Lower leg skin (tissue), 4 donors: Measurements from ENCODE around the gene TUBE1. TPM values are rescaled to one million over a fixed set of nuclear protein-coding genes. Genes with fewer than 3 reads are reported as not detected.
"Not testable (repeated sequence)": the region's sequence is repeated elsewhere in the genome, so short reads cannot be mapped to it uniquely, and the experiment has no call there.

ENCODE experiments used
- DNase-seq, 2 donors: peaks; one replicate each; pipeline ENCODE4 v3.0.0-alpha.2; 2019; ENCODE audit warnings: low spot score in 2 of 2
- H3K4me3 ChIP-seq: fragments of 200-600 bp; sonication (generic); 2 replicates; pipeline ENCODE4 v1.5.1; 2017; ENCODE audit warnings: mild to moderate bottlenecking, low read depth; ENCODE audit not compliant: poor library complexity, severe bottlenecking
- POLR2A ChIP-seq, 2 donors: fragments of 450-650 bp; IDR thresholded peaks; one replicate each; pipeline ENCODE4 v1.6.1; 2016 to 2017; ENCODE audit warnings: antibody characterized with exemption in 2 of 2, mild to moderate bottlenecking in 1 of 2, moderate library complexity in 1 of 2
- WGBS, 2 donors: methylation state at CpG; one replicate each; pipeline ENCODE4 v1.1.5; 2018; 5-methylcytosine and 5-hydroxymethylcytosine counted together
- intact Hi-C: fragments of 100-400 bp; cut with DNase I; formaldehyde crosslinking; loops from one replicate; pipeline ENCODE4 v1.15.0; 2023; ENCODE audit warnings: low total_unique reads
- total RNA-seq, 4 donors: library from RNA; depleted of rRNA; stranded (reverse); fragments of >200 nt; gene quantifications; one replicate each; pipeline ENCODE4 v1.1.0, GENCODE V29; 2016
- TF ChIP-seq, protein P1 (sequence below), 3 donors: fragments of 450-650 bp; IDR thresholded peaks; one replicate each; pipeline ENCODE4 v1.5.1; 2016; ENCODE audit warnings: antibody characterized with exemption in 3 of 3, mild to moderate bottlenecking in 3 of 3, moderate library complexity in 2 of 3

TUBE1 gene
- total RNA-seq, 4 donors from 2014 or later: 21.1 to 35.0 (median 25.5) TPM

GRCh38 chr6:112062966-112063365, 24.3 kb downstream of the TUBE1 start:
- no peak overlapping the region for H3K4me3 ChIP-seq
- WGBS, 2 donors: 88 to 94% methylated on average over 3 of the region's 3 CpGs
- DNase-seq: no peak
- intact Hi-C loops: no loop called here
- TF ChIP-seq, protein P1, sequence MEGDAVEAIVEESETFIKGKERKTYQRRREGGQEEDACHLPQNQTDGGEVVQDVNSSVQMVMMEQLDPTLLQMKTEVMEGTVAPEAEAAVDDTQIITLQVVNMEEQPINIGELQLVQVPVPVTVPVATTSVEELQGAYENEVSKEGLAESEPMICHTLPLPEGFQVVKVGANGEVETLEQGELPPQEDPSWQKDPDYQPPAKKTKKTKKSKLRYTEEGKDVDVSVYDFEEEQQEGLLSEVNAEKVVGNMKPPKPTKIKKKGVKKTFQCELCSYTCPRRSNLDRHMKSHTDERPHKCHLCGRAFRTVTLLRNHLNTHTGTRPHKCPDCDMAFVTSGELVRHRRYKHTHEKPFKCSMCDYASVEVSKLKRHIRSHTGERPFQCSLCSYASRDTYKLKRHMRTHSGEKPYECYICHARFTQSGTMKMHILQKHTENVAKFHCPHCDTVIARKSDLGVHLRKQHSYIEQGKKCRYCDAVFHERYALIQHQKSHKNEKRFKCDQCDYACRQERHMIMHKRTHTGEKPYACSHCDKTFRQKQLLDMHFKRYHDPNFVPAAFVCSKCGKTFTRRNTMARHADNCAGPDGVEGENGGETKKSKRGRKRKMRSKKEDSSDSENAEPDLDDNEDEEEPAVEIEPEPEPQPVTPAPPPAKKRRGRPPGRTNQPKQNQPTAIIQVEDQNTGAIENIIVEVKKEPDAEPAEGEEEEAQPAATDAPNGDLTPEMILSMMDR (IDR thresholded peaks at IDR 0.05): no peak
- TF ChIP-seq POLR2A (IDR thresholded peaks at IDR 0.05): no peak

GRCh38 chr6:112061605-112062004, 25.7 kb downstream of the TUBE1 start:
- TF ChIP-seq POLR2A (IDR thresholded peaks at IDR 0.05): no peak
- TF ChIP-seq, protein P1 (IDR thresholded peaks at IDR 0.05): no peak

GRCh38 chr6:112058243-112059032, 28.8 kb downstream of the TUBE1 start:
- no peak overlapping the region for H3K4me3 ChIP-seq
- DNase-seq: no peak
- 64 to 84% methylated on average over 4 of the region's 4 CpGs for WGBS, 2 donors
- intact Hi-C loops: no loop called here
- TF ChIP-seq, protein P1 (IDR thresholded peaks at IDR 0.05): no peak
- no peak for TF ChIP-seq POLR2A (IDR thresholded peaks at IDR 0.05)

More at GRCh38 chr6:112061605-112062004, 25.7 kb downstream of the TUBE1 start:
- DNase-seq: no peak
- intact Hi-C loops: no loop called here
- no peak overlapping the region for H3K4me3 ChIP-seq
- WGBS, 2 donors: 89 to 94% methylated on average over 4 of the region's 4 CpGs

DNA sequence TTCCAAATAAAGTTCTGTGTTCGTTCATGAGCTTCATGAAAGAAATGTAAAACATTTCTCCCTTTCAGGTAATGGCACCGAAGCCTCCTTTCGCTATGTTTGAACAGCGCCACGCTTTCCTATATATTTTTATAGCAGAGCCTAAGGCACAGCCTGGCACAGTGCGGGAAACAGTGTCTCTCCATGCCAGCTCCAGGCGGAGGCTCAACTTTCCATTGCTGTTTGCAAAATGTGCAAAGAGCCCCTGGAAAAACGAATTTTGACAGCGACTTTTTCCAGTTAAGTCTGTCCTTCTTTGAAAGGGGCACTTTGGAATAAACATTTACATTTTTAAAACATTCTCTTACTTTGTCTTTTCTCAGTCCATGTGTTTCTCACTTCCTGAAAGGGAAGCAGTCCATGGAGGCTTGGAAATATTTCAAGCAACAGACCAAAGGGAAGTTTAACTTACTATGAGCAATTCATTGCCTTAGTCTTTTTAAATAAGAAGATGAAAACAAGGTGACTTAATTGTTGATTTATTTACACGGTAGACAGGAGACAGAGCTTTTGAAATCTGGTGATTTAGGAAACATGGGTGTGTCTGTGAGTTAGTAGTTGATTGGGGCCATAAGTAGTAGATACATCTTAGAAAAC, 32.6 kb downstream of the TUBE1 start:
- intact Hi-C loops: loop anchor here (5.0 kb wide), 1 partner anchor 797 kb away; a partner anchor contains a TSS
- WGBS, 2 donors: 32 to 43% methylated on average over 10 of the region's 10 CpGs
- no peak overlapping the region for H3K4me3 ChIP-seq
- DNase-seq: no peak
- TF ChIP-seq, protein P1 (IDR thresholded peaks at IDR 0.05): no peak
- TF ChIP-seq POLR2A (IDR thresholded peaks at IDR 0.05): no peak

- TF ChIP-seq POLR2A (IDR thresholded peaks at IDR 0.05): no peak
- TF ChIP-seq, protein P1 (IDR thresholded peaks at IDR 0.05): no peak
- 77 to 78% methylated on average over 12 of the region's 12 CpGs for WGBS, 2 donors
- no peak within 1 kb of the TSS for H3K4me3 ChIP-seq
- intact Hi-C loops: loop anchor here (5.0 kb wide), 1 partner anchor 797 kb away; a partner anchor contains a TSS
- DNase-seq: no peak
Observed at GRCh38 chr6:112054001-112054400, 33.3 kb downstream of the TUBE1 start, which contains the start of gene CCN6. Gene CCN6, plus strand, starts transcription at chr6:112054104. Its CDS starts 254 bp downstream, at chr6:112054358.

- WGBS, 2 donors: 86 to 89% methylated on average over 4 of the region's 4 CpGs
- not testable (repeated sequence) for H3K4me3 ChIP-seq, DNase-seq
- intact Hi-C loops: loop anchor here (5.0 kb wide), 1 partner anchor 794 kb away; a partner anchor contains a TSS
Observed at GRCh38 chr6:112051251-112051740, 36.0 kb downstream of the TUBE1 start.
